ENCODE measurements around the gene CNN1.

- TF ChIP-seq CTCF (IDR thresholded peaks at IDR 0.05), result no peak
- TF ChIP-seq EP300 (IDR thresholded peaks at IDR 0.05), result no peak
- TF ChIP-seq POLR2A (IDR thresholded peaks at IDR 0.05), result peak; percentile 48 to 50
These were observed 33.0 kb upstream of the CNN1 start, which contains the start of gene ZNF653 for GRCh38 chr19:11505504-11506100.
